WERI-Rb-1 (cell line): ENCODE measurements around the gene FAM78A.

Experiments
- DNase-seq: peaks from one replicate; pipeline ENCODE4 v3.0.0-alpha.2; 2020
- H3K27ac ChIP-seq: fragments of 250-450 bp; sonication (Bioruptor Pico); 2 replicates; pipeline ENCODE4 v1.5.1; 2020; ENCODE audit warnings: mild to moderate bottlenecking, moderate library complexity
- H3K27me3 ChIP-seq: fragments of 250-450 bp; sonication (Bioruptor Pico); 2 replicates; pipeline ENCODE4 v1.5.1; 2021; ENCODE audit warnings: mild to moderate bottlenecking, low read depth, moderate library complexity; ENCODE audit not compliant: insufficient read depth, severe bottlenecking
- H3K36me3 ChIP-seq: fragments of 250-450 bp; sonication (Bioruptor Pico); 2 replicates; pipeline ENCODE4 v1.5.1; 2020; ENCODE audit warnings: mild to moderate bottlenecking, moderate library complexity
- H3K4me3 ChIP-seq: 2 replicates; pipeline ENCODE4 v1.5.1; 2011; ENCODE audit warnings: low read depth, mild to moderate bottlenecking, control low read depth, low read length
- H3K9me3 ChIP-seq: fragments of 250-450 bp; sonication (Bioruptor Pico); 2 replicates; pipeline ENCODE4 v1.5.1; 2021; ENCODE audit warnings: mild to moderate bottlenecking, moderate library complexity; ENCODE audit not compliant: severe bottlenecking
- CTCF ChIP-seq: IDR thresholded peaks from 2 replicates; pipeline ENCODE4 v1.5.1; 2011; ENCODE audit warnings: low read depth, mild to moderate bottlenecking, control low read depth, inconsistent platforms, low read length

Gene FAM78A

GRCh38 chr9:131287359-131287758 lies 11.0 kb upstream of the FAM78A start:
- H3K27ac ChIP-seq: no peak overlapping the region
- H3K4me3 ChIP-seq: no peak overlapping the region

GRCh38 chr9:131284856-131285255 lies 8.5 kb upstream of the FAM78A start:
- Histone ChIP-seq H3K4me3 (no peak overlapping the region), H3K27me3 (no peaks in the 10 kb centered on the region), H3K36me3 (no peaks in the 10 kb centered on the region), H3K9me3 (no peaks in the 10 kb centered on the region), H3K27ac (no peak overlapping the region)
- TF ChIP-seq CTCF: no peak
- DNase-seq: no peak

More at GRCh38 chr9:131287359-131287758, 11.0 kb upstream of the FAM78A start:
- TF ChIP-seq CTCF: no peak
- Histone ChIP-seq H3K36me3 (no peaks in the 10 kb centered on the region), H3K9me3 (peaks cover 1% of the 10 kb centered on the region), H3K27me3 (no peaks in the 10 kb centered on the region)
- no peak for DNase-seq

GRCh38 chr9:131282688-131283422 lies 6.5 kb upstream of the FAM78A start:
- Histone ChIP-seq H3K4me3 (peak overlapping the region; percentile 30), H3K9me3 (no peaks in the 10 kb centered on the region), H3K36me3 (no peaks in the 10 kb centered on the region), H3K27ac (no peak overlapping the region), H3K27me3 (no peaks in the 10 kb centered on the region)
- no peak for TF ChIP-seq CTCF
- DNase-seq: no peak

GRCh38 chr9:131282175-131282574 lies 5.9 kb upstream of the FAM78A start:
- Histone ChIP-seq H3K27me3 (no peaks in the 10 kb centered on the region), H3K27ac (no peak overlapping the region), H3K36me3 (no peaks in the 10 kb centered on the region), H3K9me3 (no peaks in the 10 kb centered on the region), H3K4me3 (no peak overlapping the region)
- TF ChIP-seq CTCF: no peak
- no peak for DNase-seq

GRCh38 chr9:131281119-131281965 lies 5.0 kb upstream of the FAM78A start:
- Histone ChIP-seq H3K27me3 (no peaks in the 10 kb centered on the region), H3K4me3 (no peak overlapping the region), H3K36me3 (no peaks in the 10 kb centered on the region), H3K27ac (no peak overlapping the region), H3K9me3 (no peaks in the 10 kb centered on the region)
- peak; percentile 21; the same call in 1 of the 2 replicates for TF ChIP-seq CTCF
- DNase-seq: no peak
